Hepatic stellate cell (primary cell): Measurements from ENCODE around the gene STK32C.
"Not testable (repeated sequence)": the region's sequence is repeated elsewhere in the genome, so short reads cannot be mapped to it uniquely, and the experiment has no call there.

Experiments used
- DNase-seq: peaks from one replicate; pipeline ENCODE4 v3.0.0; 2011; ENCODE audit warnings: low spot score

Gene STK32C

DNA sequence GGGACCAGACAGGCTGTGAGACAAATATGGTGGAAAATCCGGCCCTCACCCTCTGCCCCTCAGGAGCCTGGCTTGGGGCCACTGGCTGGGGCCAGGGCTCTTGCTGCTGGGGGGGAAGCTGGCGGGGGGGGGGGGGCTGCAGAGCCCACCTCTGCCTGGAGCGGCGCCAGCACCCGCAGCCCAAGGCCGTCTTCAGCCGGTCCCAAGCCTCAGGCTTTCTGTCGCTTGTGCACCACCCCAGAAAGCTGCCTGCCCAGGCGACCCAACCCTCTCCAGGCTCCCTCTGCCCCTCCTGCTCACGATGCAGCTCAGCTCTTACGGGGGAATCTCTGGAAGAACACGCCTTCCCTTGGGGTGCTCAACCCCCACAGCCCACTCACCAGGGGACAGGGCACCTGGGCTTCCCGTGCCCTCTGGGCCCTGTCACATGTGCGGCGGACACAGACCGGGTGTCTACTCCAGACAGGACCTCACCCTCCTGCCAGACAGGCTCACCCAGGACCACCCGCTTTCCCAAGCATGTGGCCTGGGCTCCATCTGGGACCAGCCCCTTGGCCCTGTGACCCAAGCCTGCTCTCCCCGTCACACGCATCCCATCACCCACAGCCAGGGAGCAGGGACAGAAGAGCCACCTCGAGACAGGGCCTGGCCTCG lies 77.1 kb downstream of the STK32C start:
- DNase-seq = no peak

DNA sequence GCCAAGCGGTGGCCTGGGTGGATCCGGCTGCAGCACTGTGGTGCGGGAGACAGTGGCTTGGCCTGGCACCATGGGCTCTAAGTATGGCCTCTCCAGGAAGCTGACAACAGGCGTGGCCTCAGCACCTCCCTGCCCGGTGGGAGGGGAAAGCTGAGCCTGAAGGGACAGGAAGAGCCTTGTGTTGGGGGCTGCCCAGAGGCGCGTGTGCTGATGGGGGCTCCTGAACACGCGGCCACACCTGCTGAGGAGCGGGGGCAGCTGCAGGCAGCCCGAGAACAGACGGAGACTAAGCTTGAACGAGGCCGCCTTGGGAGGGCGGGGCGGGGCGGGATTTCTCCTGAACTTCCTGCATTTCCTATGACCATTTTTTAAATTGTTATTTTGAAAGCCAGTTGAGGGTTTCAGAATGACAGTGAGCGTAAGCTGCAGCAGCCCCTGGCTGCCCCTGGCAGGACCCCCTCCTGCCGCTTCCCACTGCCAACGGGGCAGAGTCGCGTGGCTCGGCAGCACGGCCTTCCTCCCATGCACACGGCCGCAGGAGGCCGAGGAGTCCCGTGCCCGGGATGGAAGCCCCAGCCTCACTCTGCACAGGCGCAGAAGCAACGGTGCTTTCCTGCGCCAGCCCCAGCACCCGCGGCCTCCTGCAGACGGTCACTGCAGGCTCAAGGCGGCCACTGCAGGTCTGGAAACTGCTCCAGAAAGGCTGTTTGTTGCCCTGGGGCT lies 77.8 kb downstream of the STK32C start:
- peak; percentile 85 for DNase-seq

DNA sequence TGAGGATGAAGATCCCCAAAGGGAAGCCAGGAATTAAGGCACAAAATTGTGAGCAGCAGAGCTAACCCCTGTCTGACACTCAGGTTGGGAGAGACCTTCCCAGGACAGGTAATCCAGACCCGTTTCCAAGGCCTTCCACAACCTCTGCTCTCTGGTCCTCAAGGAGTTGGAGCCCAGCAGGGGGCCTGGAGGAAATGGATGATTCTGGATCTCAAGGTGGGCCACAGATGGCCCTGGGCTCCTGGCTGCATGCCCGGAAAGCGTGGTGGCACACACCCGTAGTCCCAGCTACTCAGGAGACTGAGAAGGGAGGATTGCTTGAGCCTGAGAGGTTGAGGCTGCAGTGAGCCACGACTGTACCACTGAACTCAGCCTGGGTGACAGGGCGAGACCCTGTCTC lies 78.7 kb downstream of the STK32C start:
- no peak for DNase-seq

DNA sequence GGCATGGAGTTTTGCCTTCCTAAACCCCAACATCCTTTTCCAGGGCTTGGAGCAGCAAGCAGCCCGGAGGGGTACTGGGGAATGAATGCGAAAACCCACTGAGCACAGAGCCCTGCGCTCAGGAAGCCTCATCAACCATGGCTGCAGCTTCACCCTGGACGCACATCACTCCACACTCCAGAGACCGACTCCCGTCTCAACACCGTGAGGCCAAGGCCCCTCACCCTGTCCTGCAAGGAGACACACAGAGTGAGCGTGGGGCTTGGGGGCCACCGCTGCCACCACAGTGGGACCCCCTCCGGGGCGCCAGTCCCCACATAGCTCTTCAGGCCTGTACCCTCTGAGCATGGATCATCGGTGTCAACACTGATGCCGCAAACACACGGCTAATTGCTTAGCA lies 79.1 kb downstream of the STK32C start:
- no peak for DNase-seq

DNA sequence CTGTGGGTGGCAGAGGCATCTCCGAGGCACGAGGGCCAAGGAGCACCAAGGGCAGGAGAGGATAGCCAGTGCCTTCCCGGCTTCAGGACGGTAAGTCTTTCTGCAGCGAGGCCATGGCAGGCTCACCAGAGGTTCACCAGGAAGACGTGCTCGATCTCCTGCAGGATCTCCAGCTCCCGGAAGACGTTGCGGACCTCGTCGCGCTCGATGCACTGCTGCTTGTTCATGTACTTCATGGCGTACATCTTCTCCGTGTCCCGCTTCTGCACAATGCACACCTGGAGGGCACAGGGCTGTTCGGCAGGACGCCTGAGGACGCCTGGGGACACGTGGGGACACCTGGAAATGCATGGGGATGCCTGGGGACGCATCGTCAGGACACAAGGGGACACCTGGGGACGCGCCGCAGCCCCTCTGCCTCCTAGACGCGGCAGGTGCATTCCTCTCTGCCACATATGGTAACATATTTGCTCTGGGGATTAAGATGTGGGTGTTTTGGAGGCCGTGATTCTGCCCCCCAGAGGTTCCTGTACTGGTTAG lies 79.8 kb downstream of the STK32C start:
- no peak for DNase-seq

DNA sequence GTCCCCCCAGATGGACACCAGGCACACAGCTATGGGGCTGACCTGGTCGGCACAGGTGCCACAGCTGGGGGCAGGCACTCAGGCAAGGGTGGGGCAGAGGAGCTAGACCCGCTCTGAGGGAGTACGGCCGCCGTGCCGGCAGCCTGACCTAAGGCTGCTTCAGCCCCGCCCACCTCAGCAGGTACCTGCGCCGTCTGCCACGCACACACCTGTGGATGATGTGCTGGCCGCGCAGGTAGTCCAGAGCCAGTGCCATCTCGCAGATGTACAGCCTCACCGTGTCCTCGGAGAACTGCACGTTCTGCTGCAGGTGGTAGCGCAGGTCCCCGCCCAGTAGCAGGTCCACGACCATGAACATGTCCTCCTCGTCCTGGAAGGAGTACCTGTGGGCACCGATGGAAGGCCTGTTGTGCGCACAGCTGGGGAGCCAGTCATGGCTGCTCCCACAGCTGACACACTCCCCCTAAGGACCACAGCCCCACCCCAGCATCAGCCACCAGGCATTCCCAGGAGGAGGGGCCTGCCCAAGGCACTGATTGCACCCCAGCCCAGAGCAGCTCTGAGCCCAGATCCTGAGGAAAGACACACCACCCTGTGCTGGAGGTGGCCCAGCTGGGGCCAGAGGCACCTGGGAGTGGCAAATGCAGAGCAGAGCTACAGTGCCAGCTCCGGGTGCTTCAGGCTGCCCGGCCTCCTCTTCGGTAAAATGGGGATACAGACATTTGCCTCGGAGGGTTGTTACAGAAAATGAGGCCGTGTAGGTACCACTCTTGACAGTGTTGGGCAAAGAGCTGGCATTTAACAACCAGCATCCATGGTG lies 81.0 kb downstream of the STK32C start:
- no peak for DNase-seq

DNA sequence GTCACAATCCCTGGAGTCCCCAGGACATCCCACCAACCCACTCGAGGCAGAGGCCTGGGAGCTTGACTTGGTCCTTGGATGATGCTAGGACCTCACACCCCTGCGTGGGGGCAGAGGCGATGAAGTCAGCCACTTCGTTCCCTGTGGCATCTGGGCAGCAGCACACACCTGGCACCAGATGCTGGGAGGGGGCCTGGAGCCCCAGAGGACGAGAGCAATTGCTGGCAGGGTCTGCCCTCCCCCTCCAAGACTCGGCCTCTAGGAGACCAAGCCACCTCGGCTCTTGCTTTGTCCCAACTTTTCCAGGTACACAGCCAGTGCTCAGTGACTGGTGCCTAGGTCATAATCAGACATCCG lies 81.9 kb downstream of the STK32C start:
- no peak for DNase-seq

DNA sequence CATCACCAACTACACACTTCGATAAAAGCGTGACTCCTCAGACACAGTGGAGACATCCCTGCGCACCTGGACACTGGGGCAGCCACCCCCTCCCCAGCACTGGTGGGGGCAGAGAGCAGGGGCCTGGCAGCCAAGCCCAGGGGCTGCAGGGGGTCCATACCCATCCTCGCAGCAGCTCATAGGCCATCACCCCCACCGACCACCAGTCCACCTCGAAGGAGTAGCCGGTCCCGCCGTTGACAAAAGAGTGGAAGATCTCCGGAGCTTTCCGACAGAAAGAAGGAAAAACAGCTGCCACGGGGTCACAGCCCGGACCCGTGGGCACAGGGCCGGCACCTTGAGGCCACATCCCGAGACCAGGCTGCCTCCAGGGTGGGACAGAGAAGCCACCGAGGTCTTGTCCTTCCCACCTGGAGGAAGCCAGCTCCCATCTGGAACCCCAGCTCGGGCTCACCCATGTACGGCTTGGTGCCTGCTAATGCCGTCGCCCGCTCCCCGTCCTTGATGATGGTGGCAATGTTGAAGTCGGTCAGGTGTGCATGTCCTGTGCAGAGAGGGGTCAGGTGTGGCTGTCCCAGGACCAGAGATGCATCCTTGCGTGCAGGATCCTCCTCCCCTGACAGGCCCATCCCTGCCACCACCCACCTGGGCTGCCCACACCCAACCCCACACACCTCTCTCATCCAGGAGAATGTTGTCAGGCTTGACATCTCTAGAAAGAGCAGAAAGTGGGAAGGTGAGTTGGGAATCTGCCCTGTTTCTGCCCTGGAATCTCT lies 82.5 kb downstream of the STK32C start:
- no peak for DNase-seq

DNA sequence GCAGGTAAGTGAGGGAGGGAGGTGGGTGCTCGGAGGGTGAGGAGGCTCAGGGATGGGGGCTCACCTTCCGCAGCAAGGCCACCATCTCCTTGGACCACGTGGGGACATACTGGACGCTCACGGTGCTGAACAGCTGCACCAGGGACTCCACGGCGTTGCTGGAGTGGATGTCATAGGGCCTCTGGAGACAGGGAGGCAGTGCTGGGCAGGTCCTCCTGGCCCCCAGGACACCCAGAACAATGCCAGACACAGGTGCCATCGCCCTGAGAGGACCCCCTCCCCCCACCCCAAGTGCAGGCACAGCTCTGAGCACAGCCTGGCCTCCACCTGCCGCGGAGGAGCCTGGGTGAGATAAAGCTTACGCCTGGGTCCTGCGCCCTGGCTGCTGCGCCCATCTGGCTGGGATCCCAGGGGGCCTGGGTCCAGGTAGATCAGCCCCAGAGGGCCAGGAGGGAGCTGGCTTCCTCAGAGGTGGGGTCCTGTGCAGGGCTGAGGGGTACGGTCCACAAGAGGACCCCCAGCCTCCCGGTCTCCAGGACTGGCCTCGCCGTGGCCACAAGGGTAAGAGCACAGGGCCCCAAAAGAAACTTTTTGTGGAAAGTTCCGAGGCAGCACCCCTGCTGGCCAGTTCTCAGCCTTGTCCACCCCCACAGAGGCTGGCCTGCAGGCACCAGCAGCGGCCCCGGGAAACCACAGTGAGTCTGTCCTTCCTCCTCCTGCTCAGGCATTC lies 83.2 kb downstream of the STK32C start:
- DNase-seq = no peak

DNA sequence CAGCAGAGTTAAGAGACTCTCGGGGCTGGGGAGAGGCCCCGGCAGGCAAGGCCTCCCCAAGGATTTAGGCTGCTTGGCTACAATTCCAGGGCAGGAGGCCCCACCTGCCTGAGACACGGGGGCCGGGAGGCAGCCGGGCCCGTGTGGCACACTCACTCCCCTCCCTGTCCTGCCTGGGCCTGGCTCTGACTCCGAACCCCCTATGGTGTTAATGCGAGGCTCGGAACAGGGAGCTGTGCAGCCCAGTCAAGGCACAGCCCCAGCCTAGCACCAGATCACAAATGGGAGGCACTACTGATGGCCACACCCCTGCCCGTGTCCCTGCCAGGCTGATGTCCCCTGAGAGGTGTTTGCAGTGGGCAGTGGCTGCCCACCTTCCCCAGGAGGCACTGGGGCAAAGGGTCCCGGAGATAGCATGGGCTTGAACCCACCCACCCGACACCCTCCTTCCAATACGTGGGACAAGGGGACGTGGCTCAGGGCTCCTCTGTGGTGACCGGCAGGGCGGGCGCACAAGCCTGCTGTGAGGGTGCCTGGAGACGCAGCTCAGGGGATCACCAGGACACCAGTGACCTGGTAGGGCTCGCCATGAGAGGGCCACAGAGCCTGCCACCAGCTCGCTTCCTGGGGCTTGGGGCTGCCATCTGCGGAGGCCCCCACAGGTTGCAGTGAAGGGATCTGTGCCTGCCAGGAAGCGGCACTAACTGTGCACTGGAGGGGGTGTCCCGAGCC lies 84.0 kb downstream of the STK32C start:
- no peak for DNase-seq

DNA sequence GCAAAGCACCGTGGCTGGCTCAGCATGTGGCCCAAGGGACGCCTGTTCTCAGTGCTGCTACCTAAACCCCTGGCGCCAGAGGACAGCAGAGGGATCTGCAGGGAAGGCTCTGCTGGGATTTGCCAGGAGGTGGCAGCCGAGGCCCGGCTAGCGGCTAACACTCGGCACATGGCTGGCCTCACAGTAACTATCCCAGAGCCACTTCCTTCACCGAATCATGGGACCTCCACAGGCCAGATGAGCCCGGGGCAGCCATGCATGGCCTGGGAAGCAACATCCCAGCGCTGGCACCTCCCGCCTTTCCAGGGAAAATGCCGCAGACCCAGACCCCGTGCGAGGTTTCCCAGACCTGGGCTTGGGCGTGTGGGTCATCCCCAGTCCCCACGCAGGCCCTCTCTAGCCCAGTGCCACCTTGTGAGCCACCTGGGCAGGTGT lies 84.6 kb downstream of the STK32C start:
- DNase-seq = peak; percentile 93

DNA sequence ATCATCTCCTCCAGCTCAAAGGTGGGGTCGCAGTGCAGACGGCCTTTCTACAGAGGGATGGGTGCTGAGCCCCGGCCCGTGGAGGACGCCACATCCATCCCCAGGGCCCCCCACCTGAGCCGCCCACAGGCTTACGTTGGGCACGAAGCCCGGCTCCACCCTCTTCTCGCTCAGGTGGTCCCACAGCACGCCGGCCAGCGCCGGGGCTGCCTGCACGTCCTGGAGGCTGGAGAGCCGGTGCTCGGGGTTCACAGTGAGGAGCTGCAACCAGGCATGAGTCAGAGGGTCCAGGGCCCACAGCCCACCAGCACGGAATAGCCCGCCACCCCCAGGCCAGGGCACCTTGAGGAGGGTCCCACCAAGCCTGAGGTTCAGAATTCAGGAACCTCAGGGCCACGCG lies 85.0 kb downstream of the STK32C start:
- DNase-seq = no peak

DNA sequence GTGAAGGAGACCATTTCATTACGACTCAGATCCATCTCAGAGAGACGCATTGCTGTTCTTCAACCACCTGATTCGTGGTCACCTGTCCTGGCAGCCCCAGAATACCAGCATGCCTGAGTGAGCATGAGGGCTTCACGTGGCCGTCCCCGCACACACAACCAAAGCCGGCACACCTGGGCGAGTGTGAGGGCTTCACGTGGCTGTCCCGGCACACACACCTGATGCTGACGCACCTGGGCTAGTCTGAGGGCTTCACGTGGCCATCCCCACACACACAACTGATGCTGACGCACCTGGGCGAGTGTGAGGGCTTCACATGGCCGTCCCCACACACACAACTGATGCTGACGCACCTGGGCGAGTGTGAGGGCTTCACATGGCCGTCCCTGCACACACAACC lies 86.8 kb downstream of the STK32C start:
- DNase-seq = not testable (repeated sequence)

DNA sequence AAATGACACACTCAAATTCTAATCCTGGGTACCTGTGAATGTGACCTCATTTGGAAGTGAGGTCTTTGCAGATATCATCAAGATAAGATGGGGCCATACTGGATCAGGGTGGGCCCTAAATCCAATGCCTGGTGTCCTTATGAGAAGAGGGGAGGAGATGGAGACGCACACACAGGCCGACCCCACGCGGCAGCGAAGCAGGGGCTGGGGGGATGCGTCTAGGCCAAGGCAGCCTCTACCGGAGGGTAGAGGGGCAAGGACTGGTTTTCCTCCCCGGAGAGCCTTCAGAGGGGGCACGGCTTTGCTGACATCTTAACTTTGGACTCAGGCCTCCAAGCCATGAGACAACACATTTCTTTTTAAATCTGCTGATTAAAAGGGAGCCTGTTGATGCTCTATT lies 87.7 kb downstream of the STK32C start:
- no peak for DNase-seq

DNA sequence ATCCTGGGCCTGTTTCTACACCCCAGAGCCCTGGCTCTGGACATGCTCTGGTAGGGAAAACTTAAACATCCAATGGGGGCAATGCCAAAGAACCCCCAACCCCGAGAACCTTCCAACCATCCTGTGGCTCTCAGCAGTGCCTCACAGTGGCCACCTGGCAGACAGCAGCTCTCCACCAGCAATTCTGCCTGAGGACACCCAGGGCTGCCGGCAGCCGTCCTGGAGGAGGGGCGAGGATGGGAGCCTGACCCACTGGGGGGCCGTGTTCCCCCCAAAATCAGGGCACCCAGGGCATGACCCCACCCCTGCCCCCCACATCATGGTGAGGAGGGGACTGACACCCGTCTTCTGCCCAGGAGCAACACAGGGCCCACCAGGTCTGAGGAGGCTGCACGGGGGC lies 88.3 kb downstream of the STK32C start:
- DNase-seq = no peak

DNA sequence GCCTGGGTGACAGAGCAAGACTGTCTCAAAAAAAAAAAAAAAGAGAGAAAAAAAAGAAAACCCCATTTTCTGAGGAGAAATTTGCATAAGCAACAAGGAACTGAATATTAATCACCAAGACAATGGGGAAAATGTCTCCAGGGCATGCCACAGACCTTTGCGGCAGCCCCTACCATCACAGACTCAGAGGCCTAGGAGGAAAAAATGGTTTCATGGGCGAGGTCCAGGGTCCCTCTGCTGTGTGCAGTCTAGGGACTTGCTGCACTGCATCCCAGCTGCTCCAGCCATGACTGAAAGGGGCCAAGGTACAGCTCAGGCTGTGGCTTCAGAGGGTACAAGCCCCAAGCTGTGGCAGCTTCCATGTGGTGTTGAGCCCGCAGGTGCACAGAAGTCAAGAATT lies 91.3 kb downstream of the STK32C start:
- not testable (repeated sequence) for DNase-seq

DNA sequence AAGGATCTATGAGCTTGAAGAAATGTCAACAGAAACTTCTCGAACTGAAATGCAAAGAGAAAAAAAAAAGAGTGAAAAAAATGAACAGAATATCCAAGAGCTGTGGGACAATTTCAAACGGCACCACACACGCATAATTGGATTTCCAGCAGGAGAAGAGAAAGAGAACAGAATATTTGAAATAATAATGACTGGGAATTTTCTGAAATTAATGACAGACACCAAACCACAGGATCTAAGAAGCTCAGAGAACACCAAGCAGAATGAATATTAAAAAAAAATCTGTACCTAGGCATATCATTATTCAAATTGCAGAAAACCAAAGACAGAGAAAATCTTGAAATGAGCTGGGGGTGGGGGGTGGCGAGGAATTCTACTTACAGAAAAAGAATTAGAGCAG lies 93.8 kb downstream of the STK32C start:
- DNase-seq = no peak

DNA sequence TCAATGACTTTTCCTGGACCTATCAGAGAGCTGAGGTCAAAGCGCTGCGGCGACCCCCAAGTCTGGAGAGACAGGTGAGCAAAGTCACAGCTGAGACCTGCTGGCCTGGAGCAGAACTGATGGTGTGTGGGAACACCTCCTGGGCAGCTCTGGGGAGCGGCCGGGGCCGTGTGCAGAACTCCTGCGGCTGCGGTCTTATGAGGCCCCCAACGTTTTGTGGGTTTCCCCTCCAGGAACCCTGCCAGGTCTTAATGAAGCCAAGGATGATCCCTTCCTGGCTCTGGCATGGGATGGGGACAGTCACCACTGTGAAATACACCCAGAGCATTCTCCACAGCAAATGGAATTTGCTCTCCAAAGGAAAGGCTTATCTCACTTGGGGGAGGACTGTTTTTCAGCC lies 94.9 kb downstream of the STK32C start:
- DNase-seq = no peak

DNA sequence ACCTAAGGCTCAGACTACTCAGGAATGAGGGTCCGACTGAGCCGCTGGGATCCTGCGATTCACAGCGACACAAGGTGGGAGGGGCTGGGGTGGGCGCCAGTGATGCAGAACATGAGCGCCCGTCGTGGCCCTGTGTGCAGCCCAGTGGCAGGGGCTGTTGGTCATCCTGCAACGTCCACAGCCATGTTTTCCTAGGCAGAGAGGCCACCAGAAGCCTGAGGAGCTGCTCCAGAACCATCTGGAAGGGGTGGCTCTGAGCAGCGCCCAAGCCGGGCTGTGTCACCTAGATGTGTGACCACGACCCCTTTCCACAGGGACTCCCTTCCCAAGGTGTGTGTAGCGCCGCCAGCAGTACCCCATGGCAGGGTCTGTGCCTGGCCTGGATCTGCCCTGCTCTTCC lies 96.5 kb downstream of the STK32C start:
- no peak for DNase-seq

DNA sequence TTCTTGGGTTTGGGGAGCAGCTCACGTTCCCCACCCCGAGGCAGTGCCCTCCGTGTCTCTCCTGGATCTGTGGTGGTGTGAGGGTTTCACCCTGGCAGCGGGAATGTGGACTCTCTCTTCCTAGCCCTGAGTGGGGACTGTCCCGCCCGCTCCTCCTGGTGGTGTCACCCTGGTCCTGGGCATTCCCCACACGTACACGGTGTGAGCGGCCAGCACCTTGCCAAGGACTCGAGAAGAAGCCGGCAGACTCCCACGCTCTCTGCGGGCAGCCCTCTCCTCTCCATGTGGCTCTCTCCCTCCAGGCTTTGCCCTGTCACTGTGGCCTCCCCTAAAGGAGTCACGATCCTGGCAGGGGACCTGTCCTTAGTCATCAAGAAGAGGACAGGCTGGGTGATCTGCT lies 97.0 kb downstream of the STK32C start:
- DNase-seq = no peak
